Kidney capillary endothelial cell (primary cell): ENCODE results near the gene MAPK8IP3.

Experiments
- DNase-seq: peaks from one replicate; pipeline ENCODE4 v3.0.0-alpha.2; 2018; ENCODE audit warnings: low spot score

The MAPK8IP3 gene

GRCh38 chr16:1740234-1740633 is 34.2 kb downstream of the MAPK8IP3 start:
- DNase-seq: no peak

- DNase-seq: no peak
Observed at GRCh38 chr16:1740781-1741490, 34.9 kb downstream of the MAPK8IP3 start.

- DNase-seq: no peak
Observed at GRCh38 chr16:1741553-1742165, 35.7 kb downstream of the MAPK8IP3 start.

GRCh38 chr16:1743376-1744337 is 37.7 kb downstream of the MAPK8IP3 start:
- DNase-seq: no peak

GRCh38 chr16:1744338-1744840 is 38.4 kb downstream of the MAPK8IP3 start:
- DNase-seq: no peak

- DNase-seq: no peak
Observed at GRCh38 chr16:1745181-1745899, 39.3 kb downstream of the MAPK8IP3 start.

GRCh38 chr16:1745900-1746692 is 40.1 kb downstream of the MAPK8IP3 start:
- no peak for DNase-seq

GRCh38 chr16:1746693-1747195 is 40.7 kb downstream of the MAPK8IP3 start:
- no peak for DNase-seq

GRCh38 chr16:1747934-1748333 is 41.9 kb downstream of the MAPK8IP3 start:
- DNase-seq: no peak

- no peak for DNase-seq
Observed at GRCh38 chr16:1749152-1750117, 43.4 kb downstream of the MAPK8IP3 start.

- no peak for DNase-seq
Observed at GRCh38 chr16:1751946-1752345, 46.0 kb downstream of the MAPK8IP3 start.

- no peak for DNase-seq
Observed at GRCh38 chr16:1752853-1753252, 46.9 kb downstream of the MAPK8IP3 start.

GRCh38 chr16:1754204-1754603 is 48.2 kb downstream of the MAPK8IP3 start:
- no peak for DNase-seq

GRCh38 chr16:1757714-1758461 is 51.9 kb downstream of the MAPK8IP3 start:
- DNase-seq: no peak

- no peak for DNase-seq
Observed at GRCh38 chr16:1758923-1759322, 52.9 kb downstream of the MAPK8IP3 start.

- no peak for DNase-seq
Observed at GRCh38 chr16:1759511-1759910, 53.5 kb downstream of the MAPK8IP3 start.

- DNase-seq: no peak
Observed at GRCh38 chr16:1760911-1761310, 54.9 kb downstream of the MAPK8IP3 start.

GRCh38 chr16:1761751-1762150 is 55.8 kb downstream of the MAPK8IP3 start:
- no peak for DNase-seq
